GM19397 (cell line): ENCODE data around the gene AQP12A.

Source experiments
- ATAC-seq: cut with Tn5 transposase; IDR thresholded peaks from one replicate; pipeline ENCODE4 v1.9.1; 2021; ENCODE audit warnings: mild to moderate bottlenecking, moderate library complexity; ENCODE audit not compliant: unreplicated experiment

AQP12A gene

GRCh38 chr2:240703417-240704341, 12.0 kb downstream of the AQP12A start:
- no peak for ATAC-seq

- ATAC-seq: no peak
Observed at GRCh38 chr2:240704651-240705050, 13.0 kb downstream of the AQP12A start.

- ATAC-seq: no peak
Observed at GRCh38 chr2:240705204-240705791, 13.6 kb downstream of the AQP12A start.

- ATAC-seq: no peak
Observed at GRCh38 chr2:240707043-240707756, 15.5 kb downstream of the AQP12A start.

- ATAC-seq: no peak
Observed at GRCh38 chr2:240707821-240708220, 16.2 kb downstream of the AQP12A start.

- no peak for ATAC-seq
Observed at GRCh38 chr2:240708457-240708856, 16.8 kb downstream of the AQP12A start.

GRCh38 chr2:240711296-240711695, 19.6 kb downstream of the AQP12A start:
- no peak for ATAC-seq

GRCh38 chr2:240711701-240712100, 20.0 kb downstream of the AQP12A start:
- no peak for ATAC-seq

- no peak for ATAC-seq
Observed at GRCh38 chr2:240712121-240712520, 20.5 kb downstream of the AQP12A start.

- ATAC-seq: no peak
Observed at GRCh38 chr2:240713071-240713927, 21.6 kb downstream of the AQP12A start.

GRCh38 chr2:240713928-240714746, 22.5 kb downstream of the AQP12A start:
- no peak for ATAC-seq

GRCh38 chr2:240714747-240715725, 23.4 kb downstream of the AQP12A start:
- ATAC-seq: no peak

- ATAC-seq: no peak
Observed at GRCh38 chr2:240716130-240716798, 24.6 kb downstream of the AQP12A start.

- no peak for ATAC-seq
Observed at GRCh38 chr2:240717181-240717641, 25.5 kb downstream of the AQP12A start.

- no peak for ATAC-seq
Observed at GRCh38 chr2:240717681-240718581, 26.3 kb downstream of the AQP12A start.

GRCh38 chr2:240718896-240719490, 27.3 kb downstream of the AQP12A start:
- ATAC-seq: no peak
